Spleen (tissue), 13 donors: Measurements from ENCODE around the gene TMEM140. TPM values are rescaled to one million over a fixed set of nuclear protein-coding genes. Genes with fewer than 3 reads are reported as not detected.
A peak's percentile ranks its signal among the peaks of the same experiment; 100 is the strongest.

ENCODE experiments used
- DNase-seq: peaks from one replicate; pipeline ENCODE4 v3.0.0-alpha.2; 2020
- H3K27ac ChIP-seq, 8 donors: fragments of 200-600 bp; sonication (generic) in 7 of 8; 1 replicate in 4 of 8; 2 replicates in 4 of 8; pipeline versions ENCODE4 v1.5.0 to v1.8.0; 2016 to 2021; ENCODE audit warnings: inconsistent platforms in 4 of 8, mild to moderate bottlenecking in 4 of 8, moderate library complexity in 1 of 8
- H3K27me3 ChIP-seq, 7 donors: fragments of 200-600 bp; sonication (generic) in 6 of 7; replicated peaks in 1 of 7; 1 replicate in 4 of 7; 2 replicates in 3 of 7; pipeline versions ENCODE4 v1.5.0 to v1.8.0; 2016 to 2021; ENCODE audit warnings: inconsistent platforms in 3 of 7, mild to moderate bottlenecking in 1 of 7
- H3K36me3 ChIP-seq, 6 donors: fragments of 200-600 bp; sonication (generic) in 5 of 6; 1 replicate in 4 of 6; 2 replicates in 2 of 6; pipeline versions ENCODE4 v1.5.0 to v1.8.0; 2016 to 2021; ENCODE audit warnings: inconsistent platforms in 2 of 6
- H3K4me1 ChIP-seq, 6 donors: fragments of 200-600 bp; sonication (generic) in 5 of 6; 1 replicate in 3 of 6; 2 replicates in 3 of 6; pipeline versions ENCODE4 v1.5.0 to v1.8.0; 2016 to 2021; ENCODE audit warnings: inconsistent platforms in 3 of 6
- H3K4me3 ChIP-seq, 8 donors: fragments of 200-600 bp; sonication (generic) in 7 of 8; 1 replicate in 4 of 8; 2 replicates in 4 of 8; pipeline versions ENCODE4 v1.5.0 to v1.8.0; 2016 to 2021; ENCODE audit warnings: inconsistent platforms in 4 of 8, mild to moderate bottlenecking in 4 of 8, moderate library complexity in 2 of 8
- H3K9me3 ChIP-seq, 8 donors: fragments of 200-600 bp; sonication (generic) in 7 of 8; 1 replicate in 4 of 8; 2 replicates in 4 of 8; pipeline versions ENCODE4 v1.5.0 to v1.8.0; 2016 to 2021; ENCODE audit warnings: inconsistent platforms in 4 of 8
- CTCF ChIP-seq, 11 experiments: fragments of 200-600 bp in 7 of 11; fragments of 450-650 bp in 4 of 11; sonication (generic) in 4 of 11; IDR thresholded peaks in 8 of 11; conservative IDR thresholded peaks in 3 of 11; 1 replicate in 7 of 11; 2 replicates in 4 of 11; pipeline versions ENCODE4 v1.4.0 to v1.8.0; 2016 to 2021; ENCODE audit warnings: antibody characterized with exemption in 11 of 11, inconsistent platforms in 4 of 11, mild to moderate bottlenecking in 1 of 11
- POLR2A ChIP-seq, 3 donors: fragments of 450-650 bp; IDR thresholded peaks; one replicate each; pipeline ENCODE4 v1.5.1; 2017; ENCODE audit warnings: antibody characterized with exemption in 3 of 3, mild to moderate bottlenecking in 1 of 3
- POLR2AphosphoS5 ChIP-seq, 3 donors: sonication (generic); formaldehyde crosslinking; IDR thresholded peaks; one replicate each; pipeline ENCODE4 v1.5.1; 2017; ENCODE audit warnings: antibody characterized with exemption in 3 of 3
- WGBS, 5 donors: extraction: QIAGEN DNeasy Blood & Tissue Kit in 3 of 5; methylation state at CpG; one replicate each; pipeline versions ENCODE4 v1.1.5 to v1.1.7; 2013 to 2018; 5-methylcytosine and 5-hydroxymethylcytosine counted together
- intact Hi-C: fragments of 100-400 bp; cut with DNase I; formaldehyde crosslinking; loops from one replicate; pipeline ENCODE4 v1.15.0; 2023; ENCODE audit warnings: low total_unique reads
- long read RNA-seq, 2 donors: transcript quantifications; one replicate each; lab custom pipeline, GENCODE V29; 2026
- polyA plus RNA-seq, 3 donors: library from polyadenylated mRNA; stranded (reverse); fragments of 200-250 nt; gene quantifications; one replicate each; pipeline ENCODE4 v1.2.1, GENCODE V29; 2013
- total RNA-seq, 7 donors: library from RNA; depleted of rRNA in 3 of 7; stranded (reverse); fragments of >200 nt in 3 of 7; fragmentation: NEBNext Ultra II Directional in 4 of 7; extraction: Animal tissue kit (Norgen Biotek cat#: 25700) in 4 of 7; gene quantifications; one replicate each; pipeline versions ENCODE4 v1.1.0 to v1.2.1, GENCODE V29; 2016 to 2021
- donor health status: healthy with polysubstance abuse.
- donor health status: DM: no; HTN: no; CAD: no; lungs with moderate emphysema.
- donor health status: DM: no; HTN: no; CAD: no.
- donor health status: Bipolar disorder and iron deficiency.
- donor health status: healthy.
- donor health status: DM: no; HTN: no; CAD: no.
- donor health status: DM: yes; HTN: yes; CAD: no.

The TMEM140 gene
- total RNA-seq (10 to 100 TPM; 40.3 to 76.1 (median 45.4) TPM), polyA plus RNA-seq (10 to 100 TPM in 2 of 3 donors, 1 to 10 TPM in 1; 7.0 to 16.6 (median 16.3) TPM)
- long read RNA-seq, donor 1, transcript TMEM140-201 (2 exons, 1,997 nt): major isoform, 5 of 5 reads
- long read RNA-seq, donor 1, partial matches to known transcripts: 0 of 5 reads
- long read RNA-seq, donor 1, other reads (novel, unspliced or antisense): 0 of 5 reads
- long read RNA-seq, donor 2, partial matches to known transcripts: 0 of 3 reads
- long read RNA-seq, donor 2, other reads (novel, unspliced or antisense): 0 of 3 reads

- WGBS, 5 donors: 1 to 4% (median 3%) methylated on average over 13 of the region's 13 CpGs
- peak within 1 kb of the TSS; percentile 66 to 99 (median 96) for H3K27ac ChIP-seq
- TF ChIP-seq POLR2AphosphoS5 (IDR thresholded peaks at IDR 0.05) (peak; percentile 48 to 99 (median 56)), POLR2A (IDR thresholded peaks at IDR 0.05) (peak; percentile 63 to 96 (median 81)), CTCF (IDR thresholded peaks at IDR 0.05 in 8 of 11, conservative IDR thresholded peaks at IDR 0.05 in 3 of 11) (peak in 2 of 11 experiments; percentile 22 to 30)
- intact Hi-C loops: loop anchor here (10.0 kb wide), 1 partner anchor 153 kb away; no protein-coding TSS in a partner anchor
- DNase-seq: peak; percentile 86
- H3K27me3 ChIP-seq: no peaks in the 10 kb centered on the region
- peaks cover 0 to 5% (median 2%) of the 10 kb centered on the region in 8 donors for H3K9me3 ChIP-seq
- H3K4me1 ChIP-seq: peaks cover 42 to 89% (median 70%) of the 10 kb centered on the region in 6 donors
- H3K4me3 ChIP-seq: peak within 1 kb of the TSS; percentile 39 to 77 (median 52)
- H3K36me3 ChIP-seq: peaks cover 0 to 19% (median 0%) of the 10 kb centered on the region in 6 donors
Measured at GRCh38 chr7:135147899-135148721, at the start of gene TMEM140. Gene TMEM140 (plus strand): TSS chr7:135148072. CDS start chr7:135164442, 16,370 bp downstream.

- TF ChIP-seq POLR2AphosphoS5 (IDR thresholded peaks at IDR 0.05) (no peak), CTCF (IDR thresholded peaks at IDR 0.05 in 8 of 11, conservative IDR thresholded peaks at IDR 0.05 in 3 of 11) (no peak), POLR2A (IDR thresholded peaks at IDR 0.05) (no peak)
- no peaks in the 10 kb centered on the region for H3K36me3 ChIP-seq
- intact Hi-C loops: no loop called here
- H3K4me1 ChIP-seq: no peaks in the 10 kb centered on the region
- no peak overlapping the region for H3K27ac ChIP-seq
- peaks cover 0 to 5% (median 0%) of the 10 kb centered on the region in 8 donors for H3K9me3 ChIP-seq
- no peaks in the 10 kb centered on the region for H3K27me3 ChIP-seq
- no peak overlapping the region for H3K4me3 ChIP-seq
- no peak for DNase-seq
- 61 to 72% (median 64%) methylated on average over 3 of the region's 3 CpGs for WGBS, 5 donors
Measured at GRCh38 chr7:135098391-135098790, 49.5 kb upstream of the TMEM140 start.

GRCh38 chr7:135100856-135101255, 47.0 kb upstream of the TMEM140 start:
- H3K27me3 ChIP-seq: no peaks in the 10 kb centered on the region
- no peaks in the 10 kb centered on the region for H3K36me3 ChIP-seq
- no peaks in the 10 kb centered on the region for H3K4me1 ChIP-seq
- peaks cover 0 to 10% (median 0%) of the 10 kb centered on the region in 8 donors for H3K9me3 ChIP-seq
- TF ChIP-seq CTCF (IDR thresholded peaks at IDR 0.05 in 8 of 11, conservative IDR thresholded peaks at IDR 0.05 in 3 of 11): no peak
- TF ChIP-seq POLR2AphosphoS5 (IDR thresholded peaks at IDR 0.05): no peak
- no peak for TF ChIP-seq POLR2A (IDR thresholded peaks at IDR 0.05)
- intact Hi-C loops: no loop called here
- H3K27ac ChIP-seq: no peak overlapping the region
- no peak for DNase-seq
- no peak overlapping the region for H3K4me3 ChIP-seq

GRCh38 chr7:135102372-135102771, 45.5 kb upstream of the TMEM140 start:
- Histone ChIP-seq H3K4me1 (no peaks in the 10 kb centered on the region), H3K27me3 (no peaks in the 10 kb centered on the region), H3K36me3 (no peaks in the 10 kb centered on the region), H3K27ac (no peak overlapping the region), H3K9me3 (peaks cover 0 to 12% (median 0%) of the 10 kb centered on the region in 8 donors), H3K4me3 (no peak overlapping the region)
- intact Hi-C loops: no loop called here
- TF ChIP-seq CTCF (IDR thresholded peaks at IDR 0.05 in 8 of 11, conservative IDR thresholded peaks at IDR 0.05 in 3 of 11): no peak
- TF ChIP-seq POLR2A (IDR thresholded peaks at IDR 0.05): no peak
- no peak for TF ChIP-seq POLR2AphosphoS5 (IDR thresholded peaks at IDR 0.05)
- no peak for DNase-seq
